SW 1271 (cell line): ENCODE measurements around the gene RASSF7.

ENCODE experiments used
- DNase-seq, 2 experiments: peaks; one replicate each; lab custom pipeline; 2025; lab: John Stamatoyannopoulos, UW

Gene RASSF7

DNA sequence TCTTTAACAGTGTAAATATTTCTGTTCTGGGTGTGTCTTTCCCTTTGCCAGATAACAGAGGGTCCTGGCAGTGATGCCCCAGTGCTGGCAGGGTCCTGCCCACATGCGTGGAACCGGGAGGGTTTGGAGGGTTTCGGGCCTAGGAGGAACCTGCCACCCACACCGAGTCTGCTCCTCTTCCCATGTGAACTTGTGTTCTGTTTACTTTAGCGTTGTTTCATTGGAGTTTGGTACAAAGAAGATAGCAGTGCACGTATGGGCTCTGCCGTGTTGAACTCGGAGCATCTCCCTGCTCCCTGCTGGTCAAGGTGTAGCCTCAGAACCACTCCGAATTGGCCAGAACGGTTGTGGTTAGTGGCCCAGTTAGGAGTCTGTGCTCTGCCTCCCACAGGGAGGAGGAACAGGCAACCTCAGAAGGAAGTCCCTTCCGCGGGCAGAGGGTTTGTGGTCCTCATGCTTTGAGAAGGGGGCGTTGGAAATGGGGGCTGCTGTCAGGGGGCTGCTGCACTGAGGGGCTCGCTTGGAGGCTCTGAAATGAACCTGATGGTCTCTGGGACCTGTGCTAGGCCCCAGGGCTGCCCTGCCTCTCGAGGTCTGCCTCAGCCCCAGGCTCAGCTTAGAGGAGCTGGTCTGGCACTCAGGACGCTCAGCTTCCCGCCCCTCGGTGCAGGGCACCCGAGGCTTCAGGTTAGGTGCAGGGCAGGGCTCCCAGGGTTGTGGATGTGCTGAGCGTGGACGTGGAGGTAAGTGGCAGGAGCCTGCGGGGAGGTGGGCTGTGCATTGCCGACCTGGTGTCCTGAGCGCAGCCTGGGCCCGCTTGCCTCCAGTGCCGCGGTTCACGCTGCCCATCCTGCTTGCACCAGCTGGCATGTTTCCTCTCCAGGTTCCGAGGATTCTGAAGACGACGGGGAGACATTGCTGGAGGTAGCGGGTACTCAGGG lies 25.9 kb downstream of the RASSF7 start:
- no peak for DNase-seq

DNA sequence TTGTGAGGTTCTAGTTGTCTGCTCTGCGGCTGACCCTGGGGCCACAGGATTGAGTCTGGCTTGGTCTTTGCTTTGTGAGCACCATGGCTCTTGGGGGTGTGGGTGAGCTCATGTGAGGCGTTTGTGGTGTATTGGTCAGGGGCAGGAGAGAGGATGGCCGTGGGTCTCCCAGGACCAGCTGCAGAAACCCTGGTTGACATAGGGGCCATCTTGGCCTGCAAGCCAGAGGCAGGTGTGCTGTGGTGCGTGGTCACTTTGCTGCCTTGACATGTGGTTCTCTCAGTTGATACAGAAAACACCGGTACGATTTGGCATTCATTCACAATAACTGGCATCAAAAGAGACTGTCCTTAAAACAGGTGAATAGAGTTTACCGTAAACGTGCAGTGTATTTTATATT lies 26.8 kb downstream of the RASSF7 start:
- DNase-seq, result no peak

DNA sequence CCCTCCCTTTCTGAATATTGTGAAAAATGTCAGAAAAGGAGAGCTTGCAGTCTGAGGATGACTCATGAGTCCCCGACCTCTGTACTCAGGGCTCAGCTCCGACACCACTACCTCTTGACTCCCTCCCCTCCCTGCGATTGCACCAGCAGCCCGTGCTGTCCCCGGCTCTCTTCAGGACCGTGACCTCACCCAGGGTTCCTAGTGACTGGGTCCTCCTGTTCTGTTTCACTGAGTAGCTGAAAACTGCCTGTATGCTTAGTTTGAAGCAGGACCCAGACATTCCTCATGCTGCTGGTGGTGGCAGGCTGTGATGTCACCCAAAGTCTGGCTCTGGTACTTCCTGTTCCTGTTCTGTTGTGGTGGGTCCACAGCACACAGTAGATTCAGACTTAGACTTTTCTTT lies 27.2 kb downstream of the RASSF7 start:
- no peak for DNase-seq

DNA sequence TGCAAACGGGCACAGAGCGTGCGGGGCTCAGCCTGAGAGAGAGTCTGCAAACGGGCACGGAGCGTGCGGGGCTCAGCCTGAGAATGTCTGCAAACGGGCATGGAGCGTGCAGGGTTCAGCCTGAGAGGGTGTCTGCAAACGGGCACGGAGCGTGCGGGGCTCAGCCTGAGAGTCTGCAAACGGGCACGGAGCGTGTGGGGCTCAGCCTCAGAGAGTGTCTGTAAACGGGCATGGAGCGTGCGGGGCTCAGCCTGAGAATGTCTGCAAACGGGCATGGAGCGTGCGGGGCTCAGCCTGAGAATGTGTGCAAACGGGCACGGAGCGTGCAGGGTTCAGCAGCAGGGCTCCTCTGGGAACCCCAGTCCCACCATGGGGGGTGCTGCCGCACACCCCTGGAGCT lies 29.0 kb downstream of the RASSF7 start:
- no peak for DNase-seq

DNA sequence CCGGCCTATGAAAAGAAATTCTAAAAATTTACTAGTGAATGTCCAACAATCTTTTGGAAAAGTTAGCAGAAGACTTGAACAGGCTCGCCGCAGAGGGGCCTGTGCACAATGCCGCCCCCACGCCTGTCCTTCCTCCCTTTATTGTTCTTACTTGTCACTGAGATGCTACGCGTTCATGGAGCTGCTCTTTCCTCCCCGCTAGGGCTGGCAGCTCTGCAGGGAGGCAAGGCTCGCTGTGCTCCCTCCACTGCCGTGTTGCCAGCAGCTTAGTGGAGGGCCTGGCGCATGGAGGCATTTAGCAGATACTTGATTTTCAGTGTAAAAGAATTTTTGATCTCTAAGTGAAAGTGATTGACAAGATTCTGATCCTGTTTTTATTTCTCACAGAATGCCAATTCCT lies 30.2 kb downstream of the RASSF7 start:
- DNase-seq, result no peak

DNA sequence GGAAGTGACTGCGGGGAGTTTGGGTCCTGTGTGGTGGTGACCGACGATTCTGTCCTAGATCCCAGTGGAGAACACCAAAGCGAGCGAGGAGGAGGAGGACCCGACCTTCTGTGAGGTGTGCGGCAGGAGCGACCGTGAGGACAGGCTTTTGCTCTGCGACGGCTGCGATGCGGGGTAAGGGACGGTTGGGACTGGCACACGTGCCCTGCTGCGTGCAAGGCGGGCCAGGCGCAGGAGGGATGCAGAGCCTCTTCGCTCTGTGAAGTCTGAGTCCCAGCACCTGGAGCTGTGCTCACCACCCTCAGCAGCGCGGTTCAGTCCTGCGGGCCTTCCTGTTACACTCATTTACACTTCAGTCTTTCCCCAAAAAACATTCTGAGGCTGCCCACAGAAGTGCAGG lies 31.7 kb downstream of the RASSF7 start:
- DNase-seq, result no peak

DNA sequence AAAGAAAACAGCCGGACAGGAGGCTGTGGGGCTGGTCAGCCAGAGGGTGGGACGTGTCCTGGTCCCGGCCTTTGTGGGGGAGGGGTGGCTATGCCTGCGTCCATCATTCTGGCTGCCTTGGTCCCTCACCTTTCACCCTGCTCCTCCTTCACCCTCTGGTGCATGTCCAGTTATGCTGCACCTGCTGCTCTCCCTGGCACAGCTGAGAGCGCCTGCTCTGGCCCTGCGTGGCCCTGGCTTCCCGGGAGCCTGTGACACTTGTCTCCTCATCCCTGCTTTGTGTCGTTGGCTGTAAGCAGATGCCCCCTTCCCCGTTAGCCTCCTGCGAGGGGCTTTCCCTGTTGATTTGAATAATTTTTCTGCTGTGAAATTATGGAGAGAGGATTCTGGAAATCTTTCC lies 32.1 kb downstream of the RASSF7 start:
- no peak for DNase-seq

DNA sequence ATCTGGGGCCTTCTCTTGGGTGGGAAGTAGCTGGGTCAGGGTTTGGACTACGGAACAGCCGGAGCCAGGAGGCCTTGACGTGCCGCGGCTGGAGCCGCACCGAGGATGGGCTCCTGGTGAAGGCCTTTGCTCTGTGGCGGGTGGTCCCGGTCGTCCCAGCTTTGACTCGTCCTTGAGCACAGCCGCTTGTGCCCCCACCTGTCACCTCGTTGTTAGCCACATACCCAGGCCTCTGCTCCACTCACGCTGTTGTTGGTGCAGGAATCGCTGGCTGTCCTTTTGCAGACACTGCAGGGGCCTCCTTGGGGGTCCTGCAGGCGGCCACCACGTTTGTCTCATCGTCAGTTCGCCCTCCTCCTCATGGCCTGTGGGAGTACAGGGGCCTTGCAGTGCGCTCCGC lies 32.6 kb downstream of the RASSF7 start:
- no peak for DNase-seq

DNA sequence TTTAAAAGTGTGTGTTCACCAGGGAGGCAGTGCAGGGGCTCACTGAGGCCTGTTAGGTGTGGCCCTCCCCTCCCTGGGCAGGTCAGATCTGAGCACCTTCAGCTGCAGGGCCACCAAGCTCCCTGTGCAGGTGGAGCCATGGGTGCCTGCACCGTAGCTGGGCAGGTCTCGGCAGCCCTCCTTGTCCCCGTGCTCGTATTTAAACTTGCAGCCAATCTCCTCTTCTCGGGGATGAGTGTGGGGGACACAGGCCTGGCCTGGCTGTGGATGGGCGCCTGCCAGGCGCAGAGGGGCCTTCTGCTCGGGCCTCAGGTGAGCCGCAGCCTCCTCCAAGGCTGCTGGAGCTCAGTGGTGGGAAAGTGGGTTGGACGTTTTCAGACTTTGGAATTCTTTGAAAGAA lies 34.6 kb downstream of the RASSF7 start:
- DNase-seq, result no peak

DNA sequence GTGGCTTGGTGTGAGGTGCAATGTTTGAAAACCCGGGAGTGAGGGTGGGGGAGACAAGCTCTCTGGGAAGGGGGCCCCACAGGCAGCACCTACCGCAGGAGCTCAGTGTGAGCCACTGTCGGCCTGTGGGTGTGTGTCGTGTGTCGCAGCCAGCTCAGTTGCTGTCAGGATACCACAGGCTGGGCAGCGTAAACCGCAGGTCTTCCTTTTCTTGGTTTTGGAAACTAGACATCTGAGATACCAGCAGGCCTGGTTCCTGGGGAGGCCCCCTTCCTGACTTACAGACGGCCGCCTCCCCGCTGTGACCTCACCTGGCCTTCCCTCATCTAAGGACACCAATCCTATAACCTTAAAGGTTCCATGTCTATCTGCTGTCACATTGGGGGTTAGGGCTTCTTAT lies 35.6 kb downstream of the RASSF7 start:
- DNase-seq, result no peak

DNA sequence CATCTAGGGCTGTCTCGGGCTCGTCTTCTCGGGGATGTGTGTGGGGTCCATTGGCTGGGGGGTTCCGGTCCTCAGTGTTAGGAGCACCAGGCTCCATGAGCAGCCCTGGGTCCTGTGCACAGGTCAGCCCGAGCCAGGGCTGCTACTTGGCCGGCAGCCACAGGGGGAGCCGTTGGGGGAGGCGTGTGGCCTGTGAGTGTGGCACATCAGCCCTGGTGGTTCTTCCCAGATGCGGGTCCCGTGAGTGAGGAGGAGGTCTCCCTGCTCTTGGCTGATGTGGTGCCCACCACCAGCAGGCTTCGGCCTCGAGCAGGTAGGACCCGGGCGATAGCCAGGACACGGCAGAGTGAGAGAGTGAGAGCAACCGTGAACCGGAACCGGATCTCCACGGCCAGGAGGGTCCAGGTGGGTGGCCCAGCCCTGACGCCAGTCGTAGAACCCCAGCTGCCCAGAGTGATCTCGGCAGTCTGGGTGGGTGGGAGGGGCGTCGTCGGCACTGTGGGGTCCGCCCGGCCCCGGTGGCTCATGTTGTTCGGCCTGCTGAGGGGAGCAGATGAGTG lies 36.5 kb downstream of the RASSF7 start:
- DNase-seq, result no peak

DNA sequence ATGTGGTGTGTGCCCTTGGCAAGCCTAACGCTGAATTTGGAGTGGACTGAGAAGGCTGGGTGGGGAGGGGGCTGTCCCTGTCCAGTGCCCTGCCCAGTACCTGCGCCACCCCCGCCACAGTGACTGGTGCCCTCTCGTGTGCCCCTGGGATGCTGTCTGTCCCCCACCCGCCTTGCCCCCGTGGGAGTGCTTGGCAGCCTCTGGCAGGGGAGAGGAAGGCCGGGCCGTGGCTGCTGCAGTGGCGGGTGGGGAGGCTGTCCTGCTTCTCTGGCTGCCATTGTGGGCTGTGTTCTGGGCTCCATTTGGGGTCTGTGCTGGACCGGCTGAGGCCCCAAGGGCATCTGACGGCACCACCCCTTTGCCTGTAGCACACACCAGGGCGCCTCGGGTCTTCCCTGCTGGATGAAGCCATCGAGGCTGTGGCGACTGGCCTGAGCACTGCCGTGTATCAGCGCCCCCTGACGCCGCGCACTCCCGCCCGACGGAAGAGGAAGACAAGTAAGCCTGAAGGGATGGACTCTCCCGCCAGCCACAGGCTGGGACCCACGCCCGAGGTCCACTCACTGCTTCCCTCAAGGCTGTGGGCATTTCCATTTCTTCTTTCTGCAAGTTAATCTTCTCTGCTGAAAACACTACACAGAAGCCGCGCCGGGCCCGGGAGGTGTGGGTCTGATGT lies 37.4 kb downstream of the RASSF7 start:
- DNase-seq, result no peak

DNA sequence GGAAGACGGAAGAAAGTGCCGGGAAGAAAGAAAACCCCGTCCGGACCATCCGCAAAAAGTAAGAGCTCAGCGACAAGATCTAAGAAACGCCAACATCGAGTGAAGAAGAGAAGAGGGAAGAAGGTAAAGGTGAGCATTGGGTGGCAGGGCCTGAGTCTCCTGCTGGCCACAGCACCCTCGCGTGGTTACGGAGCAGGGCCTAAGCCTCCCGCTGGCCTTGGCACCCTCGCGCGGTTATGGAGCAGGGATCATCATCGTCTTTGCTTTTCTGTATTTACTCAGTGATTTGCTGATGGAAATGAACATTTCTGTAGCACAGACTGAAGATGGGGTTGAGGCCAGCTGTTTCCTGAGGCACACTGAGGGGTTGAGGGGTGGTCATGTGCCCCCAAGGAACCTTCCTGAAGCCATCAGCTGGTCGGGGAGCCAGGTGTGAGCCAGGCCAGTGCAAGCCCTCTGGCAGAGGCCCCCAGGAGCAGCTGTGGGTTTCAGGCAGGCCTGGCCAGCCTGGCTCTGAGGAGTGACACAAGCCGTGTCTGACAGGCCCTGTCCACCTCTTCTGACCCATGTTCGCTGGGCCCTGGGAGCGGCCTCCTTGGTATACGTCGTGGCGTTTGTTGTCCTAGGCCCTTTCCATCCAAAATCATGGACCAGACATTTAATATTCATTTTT lies 40.9 kb downstream of the RASSF7 start:
- DNase-seq, result no peak

DNA sequence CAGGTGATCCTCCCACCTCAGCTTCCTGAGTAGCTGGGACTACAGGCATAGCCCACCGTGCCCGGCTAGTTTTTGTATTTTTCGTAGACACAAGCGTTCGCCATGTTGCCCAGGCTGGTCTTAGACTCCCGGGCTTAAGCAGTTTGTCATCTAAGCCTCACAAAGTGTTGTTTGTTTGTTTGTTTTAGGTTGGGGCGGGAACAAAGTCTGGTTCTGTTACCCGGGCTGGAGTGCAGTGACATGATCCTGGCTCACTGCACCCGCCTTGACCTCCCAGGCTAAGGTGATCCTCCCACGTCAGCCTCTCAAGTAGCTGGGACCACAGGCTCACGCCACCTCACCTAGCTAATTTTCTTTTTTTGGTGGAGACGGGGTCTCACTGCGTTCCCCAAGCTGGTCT lies 42.4 kb downstream of the RASSF7 start:
- no peak for DNase-seq

DNA sequence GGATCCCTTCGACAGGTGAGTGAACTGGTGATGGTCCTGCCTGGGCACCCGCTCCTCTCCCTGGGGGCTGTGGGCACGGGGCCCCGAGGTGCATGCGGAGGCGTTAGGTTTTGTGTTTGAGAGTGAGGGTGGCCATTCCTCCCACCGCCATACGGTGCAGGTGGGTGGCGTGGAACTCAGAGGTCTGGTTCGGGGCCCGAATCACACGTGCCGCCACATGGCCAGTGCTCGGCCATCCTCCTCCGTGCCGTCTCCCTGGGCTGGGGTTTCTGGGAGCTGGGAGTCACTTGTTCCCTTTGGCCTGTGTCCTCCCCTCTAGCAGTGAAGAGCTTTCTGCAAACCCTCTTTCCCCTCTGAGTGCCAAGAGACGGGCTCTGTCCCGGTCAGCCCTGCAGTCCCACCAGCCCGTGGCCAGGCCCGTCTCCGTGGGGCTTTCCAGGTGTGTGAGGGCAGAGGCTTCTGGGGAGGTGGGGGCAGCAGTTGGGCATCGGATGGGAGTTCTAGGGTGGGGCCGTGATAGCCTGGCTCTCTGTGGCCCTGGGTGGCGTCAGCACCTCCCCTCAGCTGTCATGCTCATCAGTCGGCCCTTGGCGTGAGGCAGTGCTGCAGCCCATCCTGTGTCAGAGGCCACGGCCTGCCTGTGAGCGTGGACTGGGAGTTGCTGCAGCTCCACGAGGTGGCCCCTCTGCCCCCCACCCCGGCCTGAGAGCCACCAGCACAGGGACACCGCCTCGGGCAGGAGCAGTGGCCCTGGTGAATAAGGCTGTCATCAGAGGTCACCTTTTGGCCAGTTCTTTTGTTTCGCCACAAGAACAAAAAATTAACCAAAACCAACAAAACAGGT lies 44.7 kb downstream of the RASSF7 start:
- DNase-seq, result no peak

DNA sequence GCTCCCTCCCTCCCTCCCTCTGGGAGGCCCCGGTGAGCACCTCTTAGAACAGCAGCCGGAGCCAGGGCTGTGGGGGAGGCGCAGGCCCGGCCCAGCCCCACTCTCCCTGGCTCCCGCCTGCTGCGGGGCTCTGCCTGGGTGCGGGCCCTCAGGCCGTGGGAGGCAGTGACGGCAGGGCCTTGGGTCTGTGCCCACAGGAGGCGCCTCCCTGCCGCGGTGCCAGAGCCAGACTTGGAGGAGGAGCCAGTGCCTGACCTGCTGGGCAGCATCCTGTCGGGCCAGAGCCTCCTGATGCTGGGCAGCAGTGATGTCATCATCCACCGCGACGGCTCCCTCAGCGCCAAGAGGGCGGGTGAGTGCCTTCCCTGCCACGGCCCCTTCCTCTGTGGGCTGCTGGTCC lies 45.5 kb downstream of the RASSF7 start:
- no peak for DNase-seq

DNA sequence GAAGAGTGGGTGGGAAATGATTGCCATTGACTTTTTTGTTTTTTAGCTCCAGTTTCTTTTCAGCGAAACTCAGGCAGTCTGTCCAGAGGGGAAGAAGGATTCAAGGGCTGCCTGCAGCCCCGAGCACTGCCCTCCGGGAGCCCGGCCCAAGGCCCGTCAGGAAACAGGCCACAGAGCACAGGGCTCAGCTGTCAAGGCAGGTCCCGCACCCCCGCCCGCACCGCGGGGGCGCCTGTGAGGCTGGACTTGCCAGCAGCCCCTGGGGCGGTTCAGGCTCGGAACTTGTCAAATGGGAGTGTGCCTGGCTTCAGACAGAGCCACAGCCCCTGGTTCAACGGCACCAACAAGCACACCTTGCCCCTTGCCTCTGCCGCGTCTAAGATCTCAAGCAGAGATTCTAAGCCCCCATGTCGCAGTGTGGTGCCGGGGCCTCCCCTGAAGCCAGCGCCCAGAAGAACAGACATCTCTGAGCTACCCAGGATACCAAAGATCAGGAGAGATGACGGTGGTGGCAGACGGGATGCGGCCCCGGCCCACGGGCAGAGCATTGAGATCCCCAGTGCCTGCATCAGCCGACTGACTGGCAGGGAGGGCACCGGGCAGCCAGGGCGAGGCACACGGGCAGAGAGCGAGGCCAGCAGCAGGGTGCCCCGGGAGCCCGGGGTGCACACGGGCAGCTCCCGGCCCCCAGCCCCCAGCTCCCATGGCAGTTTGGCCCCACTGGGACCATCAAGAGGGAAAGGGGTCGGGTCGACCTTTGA lies 46.4 kb downstream of the RASSF7 start:
- DNase-seq, result no peak

DNA sequence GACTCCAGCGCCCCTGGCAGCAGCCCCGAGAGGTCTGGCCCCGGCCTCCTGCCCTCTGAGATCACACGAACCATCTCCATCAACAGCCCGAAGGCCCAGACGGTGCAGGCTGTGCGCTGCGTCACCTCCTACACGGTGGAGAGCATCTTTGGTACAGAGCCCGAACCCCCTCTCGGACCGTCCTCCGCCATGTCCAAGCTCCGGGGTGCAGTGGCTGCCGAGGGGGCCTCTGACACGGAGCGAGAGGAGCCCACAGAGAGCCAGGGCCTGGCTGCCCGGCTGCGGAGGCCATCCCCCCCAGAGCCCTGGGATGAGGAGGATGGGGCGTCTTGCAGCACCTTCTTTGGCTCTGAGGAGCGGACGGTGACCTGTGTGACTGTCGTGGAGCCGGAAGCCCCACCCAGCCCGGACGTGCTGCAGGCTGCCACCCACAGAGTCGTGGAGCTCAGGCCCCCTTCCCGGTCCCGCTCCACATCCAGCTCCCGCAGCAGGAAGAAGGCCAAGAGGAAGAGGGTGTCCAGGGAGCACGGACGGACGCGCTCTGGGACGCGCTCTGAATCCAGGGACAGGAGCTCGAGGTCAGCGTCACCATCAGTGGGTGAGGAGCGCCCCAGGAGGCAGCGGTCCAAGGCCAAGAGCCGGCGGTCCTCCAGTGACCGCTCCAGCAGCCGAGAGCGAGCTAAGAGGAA lies 47.3 kb downstream of the RASSF7 start:
- DNase-seq, result no peak

DNA sequence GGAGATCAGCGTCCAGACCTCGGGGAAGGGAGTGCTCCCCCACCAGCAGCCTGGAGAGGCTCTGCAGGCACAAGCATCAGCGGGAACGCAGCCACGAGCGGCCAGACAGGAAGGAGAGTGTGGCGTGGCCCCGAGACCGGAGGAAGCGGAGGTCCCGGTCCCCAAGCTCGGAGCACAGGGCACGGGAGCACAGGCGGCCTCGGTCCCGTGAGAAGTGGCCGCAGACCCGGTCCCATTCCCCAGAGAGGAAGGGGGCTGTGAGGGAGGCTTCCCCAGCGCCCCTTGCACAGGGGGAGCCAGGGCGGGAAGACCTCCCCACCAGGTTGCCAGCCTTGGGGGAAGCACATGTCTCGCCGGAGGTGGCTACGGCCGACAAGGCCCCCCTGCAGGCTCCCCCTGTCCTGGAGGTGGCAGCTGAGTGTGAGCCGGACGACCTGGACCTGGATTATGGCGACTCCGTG lies 48.1 kb downstream of the RASSF7 start:
- DNase-seq, result no peak

DNA sequence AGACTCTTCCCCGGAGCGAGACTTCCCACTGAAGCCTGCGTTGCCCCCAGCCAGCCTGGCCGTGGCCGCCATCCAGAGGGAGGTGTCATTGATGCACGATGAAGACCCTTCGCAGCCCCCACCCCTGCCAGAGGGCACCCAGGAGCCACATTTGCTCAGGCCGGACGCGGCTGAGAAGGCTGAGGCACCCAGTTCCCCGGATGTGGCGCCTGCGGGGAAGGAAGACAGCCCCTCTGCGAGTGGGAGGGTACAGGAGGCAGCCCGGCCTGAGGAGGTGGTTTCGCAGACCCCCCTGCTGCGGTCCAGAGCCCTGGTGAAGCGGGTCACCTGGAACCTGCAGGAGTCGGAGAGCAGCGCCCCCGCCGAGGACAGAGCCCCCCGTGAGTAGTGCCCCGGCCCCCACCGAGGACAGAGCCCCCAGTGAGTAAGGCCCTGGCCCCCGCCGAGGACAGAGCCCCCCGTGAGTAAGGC lies 48.6 kb downstream of the RASSF7 start:
- DNase-seq, result no peak
